HG03108 (cell line): Measurements from ENCODE around the gene ADAMTSL3.
"Not testable (repeated sequence)": the region's sequence is repeated elsewhere in the genome, so short reads cannot be mapped to it uniquely, and the experiment has no call there.

Experiments used
- ATAC-seq: cut with Tn5 transposase; IDR thresholded peaks from one replicate; pipeline ENCODE4 v1.9.1; 2021; ENCODE audit warnings: moderate library complexity; ENCODE audit not compliant: unreplicated experiment

Gene ADAMTSL3

DNA sequence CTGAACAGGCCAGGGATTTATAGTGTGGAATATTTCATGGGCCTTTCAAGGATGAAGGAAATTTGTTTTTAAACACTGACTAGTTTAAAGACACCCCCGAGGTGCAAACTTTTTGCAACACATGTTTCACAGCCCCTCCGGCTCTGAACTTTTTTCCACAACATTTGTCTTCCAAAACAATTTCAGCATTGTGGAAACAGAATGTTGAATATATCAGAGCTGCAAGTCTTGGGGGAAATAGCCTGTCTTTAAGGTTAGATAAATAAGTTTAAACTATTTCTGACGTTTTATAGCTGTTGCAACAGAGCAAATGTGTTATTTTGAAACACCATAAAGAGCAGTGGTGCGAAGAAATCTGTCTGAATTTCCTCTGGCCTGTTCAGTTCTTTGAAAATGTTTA, 352.5 kb downstream of the ADAMTSL3 start:
- ATAC-seq = no peak

DNA sequence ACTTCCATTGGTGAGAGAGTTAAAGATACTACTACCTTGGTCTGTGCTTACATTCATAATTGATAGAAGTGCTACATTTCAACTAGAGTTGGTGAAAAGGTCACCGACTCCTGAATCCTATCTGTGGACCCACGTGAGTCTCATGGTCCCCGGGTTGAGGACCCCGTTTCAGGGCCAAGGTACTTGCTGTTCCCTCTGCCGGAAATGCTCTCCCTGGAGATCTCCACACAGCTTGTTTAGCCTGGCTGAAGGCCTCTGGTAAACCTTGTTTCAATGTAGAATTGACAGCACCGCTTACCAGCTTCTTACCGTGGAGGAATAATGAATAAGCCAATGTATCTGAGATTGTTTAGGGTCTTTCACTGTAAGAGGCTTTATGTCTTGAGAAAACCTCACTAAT, 355.7 kb downstream of the ADAMTSL3 start:
- no peak for ATAC-seq

DNA sequence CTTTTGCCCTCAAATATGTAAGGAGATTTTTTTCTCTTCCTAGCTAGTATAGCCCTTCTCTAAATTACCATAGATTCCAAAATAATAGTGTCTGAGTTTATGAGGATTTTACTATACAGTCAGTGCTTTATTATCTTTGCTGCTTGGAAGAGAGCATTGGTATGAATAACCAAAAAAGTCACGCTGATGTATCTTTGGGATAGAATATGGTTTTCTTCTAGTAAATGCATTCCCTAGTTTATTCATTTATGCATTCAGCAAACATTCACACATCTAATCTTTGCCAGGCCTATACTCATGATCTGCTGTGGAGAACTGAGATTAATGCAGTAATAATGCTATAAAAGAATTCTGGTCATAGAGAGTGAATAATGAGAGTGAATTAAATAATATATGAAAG, 356.3 kb downstream of the ADAMTSL3 start:
- ATAC-seq = no peak

DNA sequence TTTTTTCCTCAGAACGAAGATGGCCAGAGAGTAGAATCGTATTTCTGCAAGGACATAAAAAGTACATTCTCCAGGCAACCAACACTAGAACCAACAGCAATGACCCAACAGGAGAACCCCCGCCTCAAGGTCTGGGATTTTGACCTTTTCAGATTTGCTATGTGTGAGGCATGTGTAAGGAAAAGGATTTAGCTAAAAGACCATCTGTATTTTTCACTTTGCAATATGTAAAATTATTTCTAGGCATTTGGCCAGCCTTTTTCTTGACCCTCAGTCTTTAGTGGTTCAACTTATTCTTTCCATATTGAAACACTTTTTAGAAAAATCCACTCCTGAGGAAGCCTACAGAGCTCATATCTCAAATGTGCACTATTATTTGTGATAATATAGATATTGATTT, 362.4 kb downstream of the ADAMTSL3 start:
- ATAC-seq = no peak

DNA sequence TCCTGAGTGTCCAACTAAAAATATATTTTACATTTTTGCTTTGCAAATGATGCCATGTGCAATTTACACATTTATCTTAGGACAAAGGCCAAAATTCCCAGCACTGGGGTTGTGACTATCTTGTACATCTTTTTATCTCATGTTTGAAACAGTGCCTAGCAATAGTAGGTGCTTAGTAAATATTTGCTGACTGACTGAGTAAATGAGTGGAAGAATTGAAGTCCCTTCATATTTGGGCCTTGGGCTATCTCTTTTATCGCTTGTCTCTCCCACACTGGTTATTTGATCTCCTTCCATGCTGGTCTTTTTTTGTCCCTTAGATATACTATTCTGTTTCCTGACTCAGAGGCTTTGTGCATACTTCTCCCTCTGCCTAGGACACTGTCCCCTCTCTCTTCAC, 368.6 kb downstream of the ADAMTSL3 start:
- ATAC-seq = no peak

DNA sequence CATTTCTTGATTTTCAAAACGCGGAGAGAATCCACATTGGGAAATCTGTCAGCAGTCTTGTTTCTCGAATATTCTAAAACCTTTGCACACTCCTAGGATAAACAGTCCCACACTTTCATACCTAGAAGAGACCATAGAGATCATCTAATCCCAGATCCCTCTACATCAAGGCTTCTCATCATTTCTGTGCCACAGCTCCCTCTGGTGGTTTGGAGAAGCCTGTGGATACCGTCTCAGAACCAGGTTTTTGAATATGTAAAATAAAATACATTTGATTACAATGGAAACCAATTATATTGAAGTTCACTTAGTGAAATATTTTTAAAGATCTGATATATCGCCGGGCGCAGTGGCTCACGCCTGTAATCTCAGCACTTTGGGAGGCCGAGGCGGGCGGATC, 369.7 kb downstream of the ADAMTSL3 start:
- ATAC-seq = no peak

DNA sequence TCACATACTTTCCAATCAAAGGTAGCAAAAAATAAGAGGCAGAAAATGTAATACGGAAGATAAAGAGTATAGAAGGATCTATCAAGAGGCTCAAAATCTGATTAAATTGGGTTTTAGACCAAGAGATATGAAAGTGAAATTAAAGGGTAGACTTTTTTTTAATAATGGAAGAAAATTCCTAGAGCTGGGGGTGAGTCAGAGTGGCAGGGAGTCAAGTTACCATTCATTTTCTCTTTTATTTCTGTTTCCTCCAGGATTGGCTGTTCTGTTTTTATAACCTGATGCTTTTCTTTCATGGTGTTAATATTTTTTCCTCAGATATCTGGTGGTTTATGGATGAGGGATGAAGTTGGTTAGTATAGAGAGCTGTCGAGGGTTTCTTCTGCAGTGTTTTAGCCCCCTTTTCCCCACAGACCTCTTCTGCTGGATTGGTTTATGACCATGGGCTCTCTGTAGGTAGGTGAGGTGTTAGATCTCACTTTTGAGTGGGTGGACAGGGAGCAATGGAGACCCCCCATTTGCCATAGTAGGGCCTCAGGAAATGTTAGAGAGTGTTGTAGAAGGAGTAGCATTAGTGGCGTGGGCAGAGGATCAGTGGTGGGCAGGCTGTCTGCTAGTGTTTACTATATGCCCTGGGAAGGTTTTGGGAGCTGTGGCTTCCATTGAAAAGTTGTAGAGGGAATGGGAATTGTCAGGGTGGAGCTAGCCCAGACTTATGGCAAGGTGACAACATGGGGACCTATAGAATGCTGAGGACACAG, 380.1 kb downstream of the ADAMTSL3 start:
- no peak for ATAC-seq

DNA sequence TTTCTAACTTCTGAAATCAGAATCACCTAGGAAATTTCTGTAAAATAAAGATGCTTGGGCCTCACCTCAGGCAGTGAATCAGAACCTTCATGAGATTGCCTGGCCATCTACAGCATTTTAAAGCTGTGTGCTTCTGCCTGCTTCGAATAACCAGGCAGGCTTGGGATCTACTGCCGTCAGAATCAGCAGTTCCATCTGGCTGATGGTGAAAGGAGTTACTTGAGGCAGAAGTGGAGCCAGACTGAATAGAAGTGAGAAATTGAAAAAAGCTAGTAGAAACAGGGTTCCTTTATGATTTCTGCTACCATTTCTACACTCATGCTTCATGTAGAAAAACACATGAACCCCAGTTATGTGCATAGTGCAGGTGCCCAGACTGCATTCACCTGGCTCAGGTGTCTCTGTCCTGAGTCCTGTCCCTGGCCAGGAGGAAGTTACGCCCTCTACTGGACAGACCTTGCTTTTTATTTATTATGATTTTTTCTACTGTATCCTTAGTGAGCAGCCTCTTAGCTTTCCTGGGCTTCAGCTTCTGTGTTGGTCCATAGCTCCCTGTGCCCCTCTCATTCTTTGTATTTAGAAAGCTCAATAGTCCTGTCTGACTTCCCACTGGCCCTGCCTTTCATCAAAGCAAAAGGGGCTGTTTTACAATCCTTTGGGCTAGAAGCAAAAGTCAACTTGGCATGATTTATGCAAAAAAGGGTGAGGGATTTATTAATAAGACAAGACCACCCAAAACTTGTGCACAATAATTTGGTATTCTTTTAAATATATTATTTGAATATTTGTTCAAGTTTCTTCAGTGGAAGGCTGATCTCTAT, 380.9 kb downstream of the ADAMTSL3 start:
- no peak for ATAC-seq

DNA sequence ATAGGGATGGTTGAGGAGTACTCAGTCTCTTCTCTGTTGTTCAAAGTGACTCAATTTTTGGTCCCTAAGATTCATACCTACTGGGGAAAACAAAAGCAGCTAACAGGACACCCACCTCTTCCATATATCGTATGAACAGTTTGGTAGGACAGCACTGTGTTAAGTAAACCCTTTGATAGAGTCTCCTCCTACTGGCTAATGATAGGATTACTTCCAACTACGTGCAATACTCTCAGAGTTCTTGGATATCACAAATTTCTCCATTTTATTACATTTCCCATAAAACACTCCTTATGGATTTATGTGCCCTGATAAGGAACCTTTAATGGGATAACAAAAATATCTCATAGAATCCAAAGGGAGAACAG, 381.5 kb downstream of the ADAMTSL3 start:
- ATAC-seq = no peak

DNA sequence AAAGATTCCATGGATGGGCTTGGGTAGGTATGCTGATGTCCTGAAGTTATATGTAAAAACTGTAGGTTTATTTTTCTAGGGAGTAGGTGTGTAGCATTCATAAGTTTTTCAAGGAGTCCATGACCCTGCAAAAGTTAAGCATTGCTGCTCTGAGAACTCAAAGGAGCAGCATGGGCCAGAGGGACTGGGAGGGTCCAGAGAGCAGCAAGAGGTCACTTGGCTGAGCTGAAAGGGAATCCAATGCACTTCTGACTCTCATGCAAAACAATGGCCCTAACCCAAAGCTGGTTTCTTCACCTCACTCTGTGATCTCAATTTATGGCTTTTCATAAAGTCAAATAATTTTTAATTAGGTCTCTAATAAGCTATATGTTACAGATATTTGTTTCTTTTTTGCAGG, 383.4 kb downstream of the ADAMTSL3 start:
- ATAC-seq = no peak

DNA sequence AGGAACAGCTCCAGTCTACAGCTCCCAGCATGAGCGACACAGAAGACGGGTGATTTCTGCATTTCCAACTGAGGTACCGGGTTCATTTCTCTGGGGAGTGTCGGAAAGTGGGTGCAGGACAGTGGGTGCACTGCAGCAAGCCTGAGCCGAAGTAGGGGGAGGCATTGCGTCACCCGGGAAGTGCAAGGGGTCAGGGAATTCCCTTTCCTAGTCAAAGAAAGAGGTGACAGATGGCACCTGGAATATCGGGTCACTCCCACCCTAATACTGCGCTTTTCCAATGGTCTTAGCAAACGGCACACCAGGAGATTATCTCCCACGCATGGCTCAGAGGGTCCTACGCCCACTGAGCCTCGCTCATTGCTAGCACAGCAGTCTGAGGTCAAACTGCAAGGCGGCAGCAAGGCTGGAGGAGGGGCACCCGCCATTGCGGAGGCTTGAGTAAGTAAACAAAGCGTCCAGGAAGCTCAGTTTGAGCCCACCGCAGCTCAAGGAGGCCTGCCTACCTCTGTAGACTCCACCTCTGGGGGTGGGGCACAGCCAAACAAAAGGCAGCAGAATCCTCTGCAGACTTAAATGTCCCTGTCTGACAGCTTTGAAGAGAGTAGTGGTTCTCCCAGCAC, 388.6 kb downstream of the ADAMTSL3 start:
- not testable (repeated sequence) for ATAC-seq

DNA sequence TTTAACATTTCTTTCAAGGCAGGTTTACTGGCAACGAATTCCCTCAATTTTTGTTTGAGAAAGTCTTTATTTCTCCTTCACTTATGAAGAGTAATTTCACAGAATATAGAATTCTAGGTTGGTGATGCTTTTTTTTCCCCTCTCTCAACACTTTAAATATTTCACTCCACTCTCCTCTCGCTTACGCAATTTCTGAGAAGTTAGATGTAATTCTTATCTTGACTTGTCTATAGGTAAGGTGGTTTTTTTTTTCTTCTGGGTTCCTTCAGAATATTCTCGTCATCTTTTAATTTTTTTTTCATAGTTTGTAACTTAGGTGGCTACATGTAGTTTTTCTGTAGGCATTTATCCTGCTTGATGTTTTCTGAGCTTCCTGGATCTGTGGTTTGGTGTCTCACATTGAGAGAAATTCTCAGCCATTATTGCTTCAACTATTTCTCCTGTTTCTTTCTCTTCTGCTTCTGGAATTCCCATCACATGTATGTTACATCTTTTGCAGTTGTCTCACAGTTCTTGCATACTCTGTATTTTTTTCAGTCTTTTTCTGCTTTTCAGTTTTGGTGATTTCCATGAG, 392.2 kb downstream of the ADAMTSL3 start:
- ATAC-seq = no peak

DNA sequence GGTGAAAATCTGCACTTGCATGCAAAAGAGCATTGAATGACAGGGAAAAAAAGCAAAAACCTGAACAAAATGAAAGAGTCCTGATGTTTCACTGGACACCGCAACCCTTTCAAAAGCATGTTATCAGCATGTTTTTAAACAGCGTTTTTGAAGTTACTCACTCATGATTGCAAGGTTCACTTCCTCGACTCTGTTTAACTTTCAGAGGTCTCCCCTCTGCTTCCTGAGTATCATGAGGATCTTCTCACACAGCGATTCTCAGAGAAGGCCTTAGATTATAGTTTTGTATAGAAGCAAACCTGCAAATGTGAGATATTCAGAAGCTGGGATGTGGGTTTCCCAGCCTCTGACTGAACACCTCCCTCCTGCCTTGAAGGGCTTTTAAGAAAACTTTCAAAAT, 395.6 kb downstream of the ADAMTSL3 start:
- ATAC-seq = not testable (repeated sequence)

DNA sequence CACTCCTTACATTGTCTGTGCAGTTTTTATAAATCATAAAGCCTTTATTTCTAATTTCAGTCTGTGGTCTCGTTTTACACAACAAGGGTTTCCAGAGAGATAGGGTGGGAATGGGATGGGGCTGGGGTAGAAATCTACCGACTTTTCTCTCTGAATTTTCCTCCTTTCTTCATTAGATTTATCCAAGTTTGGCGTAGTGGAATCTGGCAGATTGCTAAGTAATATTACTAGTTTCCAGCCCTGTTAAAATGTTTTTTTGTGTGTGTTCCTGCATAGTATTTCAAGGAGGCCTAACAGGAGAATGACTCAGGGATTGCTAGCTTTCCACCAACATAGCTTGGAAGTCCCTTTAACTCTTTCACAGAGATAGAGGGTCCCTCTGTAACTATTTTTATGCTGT, 396.2 kb downstream of the ADAMTSL3 start:
- ATAC-seq = no peak

DNA sequence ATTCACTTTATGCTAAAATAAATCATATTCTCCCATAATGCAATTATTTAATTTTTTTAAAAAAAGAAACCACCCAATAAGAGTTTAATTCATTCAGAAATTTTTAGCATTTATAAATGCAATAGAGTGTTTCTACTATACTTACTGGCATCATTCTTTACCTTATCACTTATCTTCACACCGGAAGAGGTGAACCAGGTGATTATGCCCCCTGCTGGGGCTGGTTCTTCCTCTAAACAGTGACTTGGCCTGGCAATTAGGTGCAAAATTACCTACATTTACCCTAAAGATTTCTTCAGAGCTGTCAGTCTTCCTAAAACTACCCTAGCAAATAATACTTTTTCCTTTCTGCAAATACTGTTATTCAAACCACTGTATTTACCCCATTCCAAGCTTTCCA, 397.2 kb downstream of the ADAMTSL3 start:
- not testable (repeated sequence) for ATAC-seq

DNA sequence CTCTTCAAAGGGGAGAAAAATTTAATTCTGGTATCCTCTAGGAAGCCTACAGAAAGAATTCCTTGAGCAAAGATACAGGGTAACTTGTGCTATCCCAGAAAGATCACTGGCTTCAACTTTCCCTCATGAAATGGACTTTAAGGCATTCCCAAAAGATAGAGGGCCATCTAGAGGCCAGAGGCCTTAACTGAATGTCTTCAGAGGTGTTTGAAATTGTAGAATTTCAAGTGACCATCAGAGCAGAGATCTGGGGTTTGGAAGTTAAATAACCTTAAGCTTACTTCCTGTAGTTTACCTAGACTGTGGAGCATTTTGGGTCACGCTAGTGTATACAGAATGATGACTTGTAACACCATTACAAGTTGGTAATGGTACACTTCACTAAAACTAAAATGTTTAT, 400.6 kb downstream of the ADAMTSL3 start:
- ATAC-seq = not testable (repeated sequence)

DNA sequence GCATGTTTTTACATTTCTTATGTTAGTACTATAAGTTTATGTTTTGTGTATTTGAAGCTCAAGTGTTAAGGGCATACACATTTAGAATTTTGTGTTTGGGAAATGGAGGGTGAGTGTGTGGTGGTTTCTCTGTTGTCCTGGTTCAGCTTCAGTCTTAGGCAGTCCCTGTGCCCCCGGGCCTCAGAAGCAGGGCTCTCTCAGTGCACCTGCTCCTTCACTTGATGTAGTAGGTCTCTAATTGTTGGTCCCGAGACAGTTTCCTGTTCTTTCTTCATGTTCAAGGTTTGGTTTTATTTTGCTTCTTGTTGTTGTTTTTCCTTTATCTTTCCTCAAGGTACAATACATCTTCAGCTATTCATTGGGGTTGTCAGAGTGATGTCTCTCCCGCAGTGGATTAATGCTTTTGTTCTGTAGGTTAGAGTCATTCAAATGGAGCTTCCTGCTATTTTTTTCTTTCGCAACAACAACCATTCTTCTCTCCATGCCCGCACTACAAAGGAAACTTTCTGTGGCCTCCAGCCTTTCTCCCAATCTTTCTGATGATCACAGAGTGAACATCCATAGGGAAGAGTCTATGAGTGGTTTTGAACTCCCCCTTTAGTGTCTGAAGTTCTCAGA, 403.9 kb downstream of the ADAMTSL3 start:
- ATAC-seq = no peak

DNA sequence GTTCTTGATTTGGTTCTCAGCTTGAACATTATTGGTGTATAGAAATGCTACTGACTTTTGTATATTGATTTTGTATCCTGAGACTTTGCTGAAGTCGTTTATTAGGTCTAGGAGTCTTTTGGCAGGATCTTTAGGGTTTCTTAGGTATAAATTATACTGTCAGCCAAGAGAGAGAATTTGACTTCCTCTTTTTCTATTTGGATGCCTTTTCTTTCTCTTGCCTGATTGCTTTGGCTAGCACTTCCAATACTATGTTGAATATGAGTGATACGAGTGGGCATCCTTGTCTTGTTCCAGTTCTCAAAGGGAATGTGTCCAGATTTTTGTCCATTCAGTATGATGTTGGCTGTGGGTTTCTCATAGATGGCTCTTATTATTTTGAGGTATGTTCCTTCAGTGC, 409.8 kb downstream of the ADAMTSL3 start:
- not testable (repeated sequence) for ATAC-seq

DNA sequence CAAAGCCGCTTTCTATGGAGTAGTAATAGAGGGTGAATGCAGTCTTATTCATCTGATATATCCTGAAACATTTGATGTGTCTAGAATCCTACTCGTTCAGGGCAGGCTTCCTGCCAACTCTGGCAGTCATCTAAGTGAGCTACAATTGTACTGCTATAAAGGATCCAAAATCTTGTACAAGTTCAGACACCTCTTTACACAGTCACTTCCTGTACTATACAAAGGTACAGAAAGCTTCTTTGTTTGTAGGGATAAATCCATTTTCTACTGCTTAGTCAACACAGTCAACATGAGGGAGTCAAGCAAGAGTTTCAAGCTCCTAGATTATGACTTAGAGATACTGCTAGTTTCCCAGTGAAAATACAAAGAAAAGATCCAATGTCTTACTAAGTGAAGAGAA, 414.8 kb downstream of the ADAMTSL3 start:
- not testable (repeated sequence) for ATAC-seq

DNA sequence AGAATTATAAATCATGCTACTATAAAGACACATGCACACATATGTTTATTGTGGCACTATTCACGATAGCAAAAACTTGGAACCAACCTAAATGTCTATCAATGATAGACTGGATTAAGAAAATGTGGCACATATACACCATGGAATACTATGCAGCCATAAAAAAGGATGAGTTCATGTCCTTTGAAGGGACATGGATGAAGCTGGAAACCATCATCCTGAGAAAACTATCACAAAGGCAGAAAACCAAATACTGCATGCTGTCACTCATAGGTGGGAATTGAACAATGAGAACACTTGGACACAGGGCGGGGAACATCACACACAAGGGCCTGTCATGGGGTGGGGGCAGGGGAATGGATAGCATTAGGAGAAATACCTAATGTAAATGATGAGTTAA, 424.1 kb downstream of the ADAMTSL3 start:
- ATAC-seq = not testable (repeated sequence)

DNA sequence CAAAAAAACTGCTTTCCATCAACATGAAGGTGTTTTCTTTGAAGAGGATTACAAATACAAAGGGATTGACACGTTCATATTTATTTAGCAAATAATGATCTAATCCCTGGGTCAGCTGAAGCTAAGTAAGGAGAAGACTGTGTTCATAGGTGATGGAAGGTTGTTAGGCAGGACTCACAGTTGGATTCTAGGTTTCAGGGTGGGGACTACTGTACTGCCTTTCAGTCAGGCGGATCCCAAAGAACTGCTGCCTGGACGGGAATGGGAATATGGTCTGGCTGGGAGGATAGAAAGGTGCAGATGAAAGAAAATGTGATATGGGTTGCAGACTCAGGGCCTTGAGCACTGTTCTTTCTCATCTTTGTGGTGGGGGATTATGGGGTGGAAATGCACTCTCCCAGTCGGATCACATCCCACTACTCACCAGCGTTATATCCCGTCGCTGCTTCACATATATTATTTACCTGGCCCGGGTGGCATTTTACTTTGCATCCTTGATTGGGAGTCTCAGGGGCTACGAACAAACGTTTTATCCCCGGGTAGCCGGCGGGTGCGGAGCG, 425.5 kb downstream of the ADAMTSL3 start:
- ATAC-seq = not testable (repeated sequence)
